ENCODE results near the gene TMEM120A. TPM values are rescaled to one million over a fixed set of nuclear protein-coding genes. Genes with fewer than 3 reads are reported as not detected.
A peak's percentile ranks its signal among the peaks of the same experiment; 100 is the strongest.

The TMEM120A gene
- total RNA-seq, 1 experiment from 2014 or later, result 40.8 TPM

GRCh38 chr7:75985009-75985517 lies 9.3 kb downstream of the TMEM120A start:
- in situ Hi-C loops (cut with HindIII; ENCODE audit: low pct_unique_long_range_greater_than_20kb, low sequenced_read_pairs), result no loop called here
- no peak for DNase-seq (ENCODE audit: low read depth, low spot score)

- in situ Hi-C loops (cut with HindIII; ENCODE audit: low pct_unique_long_range_greater_than_20kb, low sequenced_read_pairs), result no loop called here
- no peak for DNase-seq (ENCODE audit: low read depth, low spot score)
These were observed 10.0 kb downstream of the TMEM120A start for GRCh38 chr7:75984130-75985008.

- no peak for DNase-seq (ENCODE audit: low read depth, low spot score)
- in situ Hi-C loops (cut with HindIII; ENCODE audit: low pct_unique_long_range_greater_than_20kb, low sequenced_read_pairs), result no loop called here
These were observed 10.8 kb downstream of the TMEM120A start for GRCh38 chr7:75983471-75984129.

- in situ Hi-C loops (cut with HindIII; ENCODE audit: low pct_unique_long_range_greater_than_20kb, low sequenced_read_pairs), result no loop called here
- DNase-seq (ENCODE audit: low read depth, low spot score), result no peak
These were observed 11.9 kb downstream of the TMEM120A start for GRCh38 chr7:75982306-75983064.

GRCh38 chr7:75981453-75982305 lies 12.7 kb downstream of the TMEM120A start:
- in situ Hi-C loops (cut with HindIII; ENCODE audit: low pct_unique_long_range_greater_than_20kb, low sequenced_read_pairs), result no loop called here
- no peak for DNase-seq (ENCODE audit: low read depth, low spot score)

GRCh38 chr7:75981203-75981452 lies 13.3 kb downstream of the TMEM120A start:
- no peak for DNase-seq (ENCODE audit: low read depth, low spot score)
- in situ Hi-C loops (cut with HindIII; ENCODE audit: low pct_unique_long_range_greater_than_20kb, low sequenced_read_pairs), result no loop called here

GRCh38 chr7:75980430-75981202 lies 13.8 kb downstream of the TMEM120A start:
- in situ Hi-C loops (cut with HindIII; ENCODE audit: low pct_unique_long_range_greater_than_20kb, low sequenced_read_pairs), result no loop called here

GRCh38 chr7:75979759-75980429 lies 14.5 kb downstream of the TMEM120A start:
- no peak for DNase-seq (ENCODE audit: low read depth, low spot score)

More at GRCh38 chr7:75980430-75981202, 13.8 kb downstream of the TMEM120A start:
- DNase-seq (ENCODE audit: low read depth, low spot score), result no peak

GRCh38 chr7:75977743-75978142 lies 16.7 kb downstream of the TMEM120A start:
- in situ Hi-C loops (cut with HindIII; ENCODE audit: low pct_unique_long_range_greater_than_20kb, low sequenced_read_pairs), result no loop called here
- no peak for DNase-seq (ENCODE audit: low read depth, low spot score)

More at GRCh38 chr7:75979759-75980429, 14.5 kb downstream of the TMEM120A start:
- in situ Hi-C loops (cut with HindIII; ENCODE audit: low pct_unique_long_range_greater_than_20kb, low sequenced_read_pairs), result no loop called here

GRCh38 chr7:75971961-75972763 lies 22.2 kb downstream of the TMEM120A start:
- in situ Hi-C loops (cut with HindIII; ENCODE audit: low pct_unique_long_range_greater_than_20kb, low sequenced_read_pairs), result no loop called here
- peak; percentile 27 for DNase-seq (ENCODE audit: low read depth, low spot score)

- in situ Hi-C loops (cut with HindIII; ENCODE audit: low pct_unique_long_range_greater_than_20kb, low sequenced_read_pairs), result no loop called here
- DNase-seq (ENCODE audit: low read depth, low spot score), result no peak
These were observed 23.0 kb downstream of the TMEM120A start for GRCh38 chr7:75971309-75971960.

GRCh38 chr7:75969704-75970498 lies 24.5 kb downstream of the TMEM120A start:
- DNase-seq (ENCODE audit: low read depth, low spot score), result no peak
- in situ Hi-C loops (cut with HindIII; ENCODE audit: low pct_unique_long_range_greater_than_20kb, low sequenced_read_pairs), result no loop called here

GRCh38 chr7:75969182-75969581 lies 25.2 kb downstream of the TMEM120A start:
- in situ Hi-C loops (cut with HindIII; ENCODE audit: low pct_unique_long_range_greater_than_20kb, low sequenced_read_pairs), result no loop called here
- DNase-seq (ENCODE audit: low read depth, low spot score), result no peak

- DNase-seq (ENCODE audit: low read depth, low spot score), result no peak
- in situ Hi-C loops (cut with HindIII; ENCODE audit: low pct_unique_long_range_greater_than_20kb, low sequenced_read_pairs), result no loop called here
These were observed 25.8 kb downstream of the TMEM120A start for GRCh38 chr7:75968561-75969001.
